CD4-positive, alpha-beta T cell (primary cell): ENCODE measurements around the gene SNX25. TPM values are rescaled to one million over a fixed set of nuclear protein-coding genes. Genes with fewer than 3 reads are reported as not detected.

Experiments
- ATAC-seq: fragments of 200-7000 bp; cut with Tn5 transposase; one replicate; pipeline ENCODE4 v1.10.0; 2022; ENCODE audit warnings: mild to moderate bottlenecking; ENCODE audit not compliant: poor library complexity
- CTCF ChIA-PET: fragments of 350-600 bp; sonication (Branson Sonifier 250); formaldehyde crosslinking; loops from one replicate; lab custom pipeline; 2021; ENCODE audit warnings: antibody characterized with exemption, inconsistent platforms; lab: Charles Lee
- POLR2A ChIA-PET: fragments of 350-600 bp; sonication (Branson Sonifier 250); formaldehyde crosslinking; loops from one replicate; lab custom pipeline; 2021; ENCODE audit warnings: antibody characterized with exemption, inconsistent platforms; lab: Charles Lee
- DNase-seq, 14 experiments: peaks; one replicate each; pipeline ENCODE4 v3.0.0-alpha.2; 2013 to 2020; ENCODE audit warnings: mixed read lengths in 2 of 14
- H3K27ac ChIP-seq, 2 donors: one replicate each; pipeline versions ENCODE4 v1.5.1 to v1.7.0; 2013; ENCODE audit warnings: low read length in 2 of 2, low read depth in 1 of 2, mild to moderate bottlenecking in 1 of 2
- H3K27me3 ChIP-seq, 2 experiments: 1 replicate in 1 of 2; 2 replicates in 1 of 2; pipeline versions ENCODE4 v1.6.1 to v1.7.0; 2013; ENCODE audit warnings: low read length in 2 of 2, control low read depth in 1 of 2, mild to moderate bottlenecking in 1 of 2, moderate library complexity in 1 of 2; ENCODE audit not compliant: insufficient read depth in 2 of 2, control insufficient read depth in 1 of 2
- H3K36me3 ChIP-seq: one replicate; pipeline ENCODE4 v1.6.1; 2013; ENCODE audit warnings: low read length, control low read depth; ENCODE audit not compliant: insufficient read depth
- H3K4me1 ChIP-seq: one replicate; pipeline ENCODE4 v1.6.1; 2013; ENCODE audit warnings: low read length, control low read depth; ENCODE audit not compliant: insufficient read depth
- H3K4me3 ChIP-seq: one replicate; pipeline ENCODE4 v1.5.1; 2013; ENCODE audit warnings: mild to moderate bottlenecking, low read length, moderate library complexity
- H3K9me3 ChIP-seq, 2 experiments: 1 replicate in 1 of 2; 2 replicates in 1 of 2; pipeline versions ENCODE4 v1.6.1 to v1.7.0; 2013; ENCODE audit warnings: low read length in 2 of 2, mild to moderate bottlenecking in 2 of 2, control low read depth in 1 of 2, moderate library complexity in 1 of 2; ENCODE audit not compliant: control insufficient read depth in 1 of 2, insufficient read depth in 1 of 2
- H3K27ac Mint-ChIP-seq: one replicate; pipeline ENCODE4 v1.8.0; 2020; ENCODE audit warnings: mixed read lengths
- H3K27me3 Mint-ChIP-seq: one replicate; pipeline ENCODE4 v1.8.0; 2021; ENCODE audit warnings: mixed read lengths
- H3K36me3 Mint-ChIP-seq: one replicate; pipeline ENCODE4 v1.8.0; 2021; ENCODE audit warnings: low read depth, mixed read lengths
- H3K4me1 Mint-ChIP-seq: one replicate; pipeline ENCODE4 v1.8.0; 2021; ENCODE audit warnings: low read depth, mixed read lengths
- H3K4me3 Mint-ChIP-seq: one replicate; pipeline ENCODE4 v1.8.0; 2020; ENCODE audit warnings: mild to moderate bottlenecking, mixed read lengths
- H3K9me3 Mint-ChIP-seq: one replicate; pipeline ENCODE4 v1.8.0; 2020; ENCODE audit warnings: mixed read lengths
- CTCF ChIP-seq: fragments of 200-600 bp; IDR thresholded peaks from one replicate; pipeline ENCODE4 v1.8.0; 2022; ENCODE audit warnings: antibody characterized with exemption, mild to moderate bottlenecking
- intact Hi-C, 2 experiments: fragments of 100-400 bp; cut with DNase I in 1 of 2; cut with micrococcal nuclease in 1 of 2; formaldehyde crosslinking; loops; one replicate each; pipeline versions ENCODE4 v1.15.1 to v1.9.0; 2023 to 2025; cut with DNase I, micrococcal nuclease
- total RNA-seq, 174 experiments: library from RNA in 2 of 174; stranded (reverse) in 2 of 174; gene quantifications; one replicate each; pipeline ENCODE4 v1.2.3 and lab custom pipeline; 2021 to 2026

The SNX25 gene
- total RNA-seq, 2 experiments from 2014 or later, result 7.9 to 9.1 TPM

- intact Hi-C loops, result no loop called here
- Histone ChIP-seq H3K4me1 (no peaks in the 10 kb centered on the region), H3K27ac (no peak overlapping the region), H3K27me3 (no peaks in the 10 kb centered on the region), H3K4me3 (no peak overlapping the region), H3K9me3 (no peaks in the 10 kb centered on the region), H3K36me3 (no peaks in the 10 kb centered on the region)
- Mint-ChIP-seq H3K4me3 (no peak overlapping the region), H3K36me3 (peaks cover 7% of the 10 kb centered on the region), H3K9me3 (no peaks in the 10 kb centered on the region), H3K4me1 (no peaks in the 10 kb centered on the region), H3K27ac (no peak overlapping the region), H3K27me3 (no peaks in the 10 kb centered on the region)
- ATAC-seq (no peak), DNase-seq (no peak)
- TF ChIP-seq CTCF, result no peak
- POLR2A ChIA-PET, result no interaction called here
- CTCF ChIA-PET, result no interaction called here
Measured at GRCh38 chr4:185364886-185365285, 155.5 kb downstream of the SNX25 start.

DNA sequence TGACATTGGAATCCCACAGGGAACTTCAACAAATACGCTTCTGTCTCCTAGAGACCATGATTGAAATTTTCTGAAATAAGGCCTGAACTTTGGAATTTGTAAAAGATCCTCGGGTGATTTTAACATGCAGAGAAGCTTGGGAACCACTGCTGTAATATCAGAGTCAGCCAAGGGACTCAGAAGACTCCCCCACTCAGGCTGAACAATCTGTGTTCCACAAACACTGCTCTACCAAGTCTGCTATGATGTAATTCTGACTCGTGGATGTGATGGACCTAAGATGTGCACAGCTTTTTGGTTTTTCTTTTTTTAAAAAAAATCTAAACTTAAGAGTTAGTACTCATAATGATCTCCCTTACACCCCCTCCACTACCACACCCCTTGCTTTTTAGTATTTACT, 160.3 kb downstream of the SNX25 start:
- intact Hi-C loops, result no loop called here
- POLR2A ChIA-PET, result no interaction called here
- TF ChIP-seq CTCF, result no peak
- no peaks in the 10 kb centered on the region for H3K4me1 Mint-ChIP-seq
- H3K4me1 ChIP-seq, result no peaks in the 10 kb centered on the region
- H3K36me3 Mint-ChIP-seq, result no peaks in the 10 kb centered on the region
- no peaks in the 10 kb centered on the region for H3K9me3 ChIP-seq
- H3K36me3 ChIP-seq, result no peaks in the 10 kb centered on the region
- no peaks in the 10 kb centered on the region for H3K9me3 Mint-ChIP-seq
- no peak overlapping the region for H3K4me3 ChIP-seq
- ATAC-seq (no peak), DNase-seq (no peak)
- H3K27me3 ChIP-seq, result no peaks in the 10 kb centered on the region
- H3K27me3 Mint-ChIP-seq, result no peaks in the 10 kb centered on the region
- CTCF ChIA-PET, result no interaction called here
- no peak overlapping the region for H3K27ac ChIP-seq
- H3K4me3 Mint-ChIP-seq, result no peak overlapping the region
- H3K27ac Mint-ChIP-seq, result no peak overlapping the region

GRCh38 chr4:185370268-185370949, 161.0 kb downstream of the SNX25 start:
- no peaks in the 10 kb centered on the region for H3K4me1 Mint-ChIP-seq
- ATAC-seq (no peak), DNase-seq (no peak)
- Histone ChIP-seq H3K36me3 (no peaks in the 10 kb centered on the region), H3K27me3 (no peaks in the 10 kb centered on the region), H3K4me3 (no peak overlapping the region), H3K4me1 (no peaks in the 10 kb centered on the region), H3K27ac (no peak overlapping the region), H3K9me3 (no peaks in the 10 kb centered on the region)
- H3K9me3 Mint-ChIP-seq, result no peaks in the 10 kb centered on the region
- no peak overlapping the region for H3K27ac Mint-ChIP-seq
- H3K36me3 Mint-ChIP-seq, result no peaks in the 10 kb centered on the region
- ChIA-PET POLR2A (no interaction called here), CTCF (no interaction called here)
- no peak overlapping the region for H3K4me3 Mint-ChIP-seq
- no peaks in the 10 kb centered on the region for H3K27me3 Mint-ChIP-seq
- TF ChIP-seq CTCF, result no peak
- intact Hi-C loops, result no loop called here
